Keratinocyte (primary cell): ENCODE measurements around the gene RFX3. TPM values are rescaled to one million over a fixed set of nuclear protein-coding genes. Genes with fewer than 3 reads are reported as not detected.

Source experiments
- DNase-seq: peaks from one replicate; pipeline ENCODE4 v3.0.0-alpha.2; 2011; ENCODE audit warnings: low read depth, missing footprints, low spot score
- FAIRE-seq: peaks from 2 replicates; lab custom pipeline; 2011; peaks lifted over from hg19 to GRCh38; lab: Jason Lieb, UNC
- H2AFZ ChIP-seq: 2 replicates; pipeline ENCODE4 v1.6.0; 2012; ENCODE audit warnings: low read length, control low read depth, inconsistent platforms; ENCODE audit not compliant: control insufficient read depth
- H3K27ac ChIP-seq: 2 replicates; pipeline ENCODE4 v1.5.1; 2011; ENCODE audit warnings: low read length; ENCODE audit not compliant: control insufficient read depth, insufficient read depth
- H3K27me3 ChIP-seq: 3 replicates; pipeline ENCODE4 v1.6.0; 2011; ENCODE audit warnings: low read length; ENCODE audit not compliant: control insufficient read depth, insufficient read depth; ENCODE audit errors: extremely low read depth
- H3K36me3 ChIP-seq, 2 experiments: 2 replicates in 1 of 2; 3 replicates in 1 of 2; pipeline ENCODE4 v1.5.1; 2011; ENCODE audit warnings: low read length in 2 of 2, mild to moderate bottlenecking in 1 of 2; ENCODE audit not compliant: control insufficient read depth in 2 of 2, insufficient read depth in 2 of 2; ENCODE audit errors: extremely low read depth in 1 of 2
- H3K4me1 ChIP-seq: 3 replicates; pipeline ENCODE4 v1.5.1; 2011; ENCODE audit warnings: low read length; ENCODE audit not compliant: control insufficient read depth, insufficient read depth; ENCODE audit errors: extremely low read depth
- H3K4me2 ChIP-seq: 3 replicates; pipeline ENCODE4 v1.6.0; 2011; ENCODE audit warnings: low read depth, low read length; ENCODE audit not compliant: control insufficient read depth, insufficient read depth; ENCODE audit errors: extremely low read depth
- H3K4me3 ChIP-seq, 3 experiments: fragments of 200-600 bp in 1 of 3; sonication (generic) in 1 of 3; 2 replicates in 2 of 3; 3 replicates in 1 of 3; pipeline ENCODE4 v1.5.1; 2011 to 2016; ENCODE audit warnings: low read length in 3 of 3, mild to moderate bottlenecking in 3 of 3, control low read depth in 2 of 3, inconsistent platforms in 1 of 3, low read depth in 1 of 3, mixed read lengths in 1 of 3, mixed run types in 1 of 3, moderate library complexity in 1 of 3; ENCODE audit not compliant: control insufficient read depth in 2 of 3, insufficient read depth in 2 of 3; ENCODE audit errors: extremely low read depth in 1 of 3
- H3K79me2 ChIP-seq: 2 replicates; pipeline ENCODE4 v1.6.0; 2012; ENCODE audit warnings: low read length; ENCODE audit not compliant: control insufficient read depth, insufficient read depth
- H3K9ac ChIP-seq: 3 replicates; pipeline ENCODE4 v1.6.0; 2011; ENCODE audit warnings: low read length; ENCODE audit not compliant: control insufficient read depth, insufficient read depth; ENCODE audit errors: extremely low read depth
- H3K9me1 ChIP-seq: 3 replicates; pipeline ENCODE4 v1.6.0; 2011; ENCODE audit warnings: low read length; ENCODE audit not compliant: control insufficient read depth, insufficient read depth; ENCODE audit errors: extremely low read depth
- H3K9me3 ChIP-seq: 2 replicates; pipeline ENCODE4 v1.5.1; 2012; ENCODE audit warnings: low read depth, low read length; ENCODE audit not compliant: control insufficient read depth
- H4K20me1 ChIP-seq: 3 replicates; pipeline ENCODE4 v1.6.0; 2011; ENCODE audit warnings: low read length; ENCODE audit not compliant: control insufficient read depth, insufficient read depth; ENCODE audit errors: extremely low read depth
- EZH2 ChIP-seq: IDR thresholded peaks from one replicate; pipeline ENCODE4 v1.6.1; 2012; ENCODE audit warnings: inconsistent platforms, mild to moderate bottlenecking, low read length, moderate library complexity
- dilution Hi-C: fragments of 300-500 bp; cut with MboI; formaldehyde crosslinking; loops from one replicate; pipeline ENCODE4 v1.7.0; 2020; ENCODE audit warnings: low sequenced_read_pairs; ENCODE audit not compliant: extremely low pct_ligation_motif_present
- polyA plus RNA-seq, 5 experiments: library from polyadenylated mRNA; depleted of rRNA in 3 of 5; stranded (reverse) in 3 of 5; stranded (forward) in 1 of 5; unstranded in 1 of 5; fragments of >200 nt; gene quantifications; 1 replicate in 1 of 5; 2 replicates in 3 of 5; 3 replicates in 1 of 5; pipeline versions ENCODE4 v1.2.1 to v1.2.3, GENCODE V29; 2011 to 2012; ENCODE audit warnings: missing spikeins in 2 of 5, low read depth in 1 of 5, low replicate concordance in 1 of 5
- TF ChIP-seq, protein P1 (sequence below), 3 experiments: IDR thresholded peaks in 1 of 3; conservative IDR thresholded peaks in 1 of 3; optimal IDR thresholded peaks in 1 of 3; 2 replicates in 2 of 3; 3 replicates in 1 of 3; pipeline versions ENCODE3 to v1.5.1; 2011; ENCODE audit warnings: low read length in 3 of 3, mild to moderate bottlenecking in 3 of 3, moderate library complexity in 2 of 3, control low read depth in 1 of 3, inconsistent platforms in 1 of 3; ENCODE audit not compliant: insufficient read depth in 2 of 3; ENCODE audit errors: extremely low read depth in 1 of 3

RFX3 gene
- polyA plus RNA-seq, 1 donor (not counting 4 experiments of a cell fraction or from before 2014, with no cell fraction given) = 1.8 TPM

DNA sequence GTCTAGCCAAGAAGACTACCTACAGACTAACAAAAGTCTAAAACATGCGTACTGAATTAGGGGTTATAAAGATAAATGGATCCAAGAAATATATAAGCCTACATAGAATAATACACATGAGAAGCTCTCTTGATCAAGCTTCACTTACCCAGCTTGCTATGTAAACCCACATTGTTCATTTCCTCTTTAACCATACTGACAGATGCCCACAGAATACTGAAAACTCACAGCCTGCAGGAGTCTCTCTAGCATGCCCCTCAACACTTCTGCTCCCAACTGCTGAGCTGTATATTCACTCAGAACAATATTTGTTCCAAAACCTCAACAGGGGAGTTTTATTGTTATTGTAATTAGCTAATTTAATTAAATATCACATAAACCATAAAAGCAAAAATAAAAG, 52.4 kb downstream of the RFX3 start:
- dilution Hi-C loops = no loop called here
- TF ChIP-seq, protein P1, sequence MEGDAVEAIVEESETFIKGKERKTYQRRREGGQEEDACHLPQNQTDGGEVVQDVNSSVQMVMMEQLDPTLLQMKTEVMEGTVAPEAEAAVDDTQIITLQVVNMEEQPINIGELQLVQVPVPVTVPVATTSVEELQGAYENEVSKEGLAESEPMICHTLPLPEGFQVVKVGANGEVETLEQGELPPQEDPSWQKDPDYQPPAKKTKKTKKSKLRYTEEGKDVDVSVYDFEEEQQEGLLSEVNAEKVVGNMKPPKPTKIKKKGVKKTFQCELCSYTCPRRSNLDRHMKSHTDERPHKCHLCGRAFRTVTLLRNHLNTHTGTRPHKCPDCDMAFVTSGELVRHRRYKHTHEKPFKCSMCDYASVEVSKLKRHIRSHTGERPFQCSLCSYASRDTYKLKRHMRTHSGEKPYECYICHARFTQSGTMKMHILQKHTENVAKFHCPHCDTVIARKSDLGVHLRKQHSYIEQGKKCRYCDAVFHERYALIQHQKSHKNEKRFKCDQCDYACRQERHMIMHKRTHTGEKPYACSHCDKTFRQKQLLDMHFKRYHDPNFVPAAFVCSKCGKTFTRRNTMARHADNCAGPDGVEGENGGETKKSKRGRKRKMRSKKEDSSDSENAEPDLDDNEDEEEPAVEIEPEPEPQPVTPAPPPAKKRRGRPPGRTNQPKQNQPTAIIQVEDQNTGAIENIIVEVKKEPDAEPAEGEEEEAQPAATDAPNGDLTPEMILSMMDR (optimal IDR thresholded peaks at IDR 0.05 in 1 of 3, IDR thresholded peaks at IDR 0.05 in 1 of 3, conservative IDR thresholded peaks at IDR 0.05 in 1 of 3; ENCODE audit: extremely low read depth in 1 of 3, insufficient read depth in 2 of 3, low read length in 3 of 3) = no peak
- TF ChIP-seq EZH2 = no peak

DNA sequence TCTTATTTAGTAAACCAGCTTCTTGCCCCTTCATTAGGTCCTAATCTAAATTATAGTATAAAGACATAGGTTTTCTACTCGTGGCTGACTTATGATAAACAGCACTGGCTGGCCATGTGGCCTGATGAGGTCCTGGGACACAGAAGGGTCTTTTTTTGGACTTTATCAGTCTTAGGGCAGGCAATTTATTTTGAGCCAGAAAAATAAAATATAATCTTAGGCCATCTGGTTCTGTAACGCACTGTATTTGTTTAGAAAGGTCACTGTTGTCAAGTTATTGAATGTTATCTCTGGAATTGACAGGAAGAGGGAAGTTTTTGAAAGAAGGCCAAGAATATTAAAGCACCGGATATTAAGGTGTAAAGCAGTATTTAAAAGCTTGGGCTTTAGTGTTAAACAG, 53.9 kb downstream of the RFX3 start:
- Histone ChIP-seq H2AFZ (no peak overlapping the region), H3K36me3 (no peaks in the 10 kb centered on the region), H3K79me2 (no peaks in the 10 kb centered on the region), H4K20me1 (no peaks in the 10 kb centered on the region), H3K27ac (no peak overlapping the region), H3K27me3 (no peaks in the 10 kb centered on the region), H3K9me3 (no peaks in the 10 kb centered on the region), H3K4me2 (no peak overlapping the region), H3K4me1 (no peaks in the 10 kb centered on the region), H3K9me1 (no peaks in the 10 kb centered on the region), H3K4me3 (no peak overlapping the region), H3K9ac (no peak overlapping the region)
- dilution Hi-C loops = no loop called here
- no peak for DNase-seq
- TF ChIP-seq, protein P1 (optimal IDR thresholded peaks at IDR 0.05 in 1 of 3, IDR thresholded peaks at IDR 0.05 in 1 of 3, conservative IDR thresholded peaks at IDR 0.05 in 1 of 3; ENCODE audit: extremely low read depth in 1 of 3, insufficient read depth in 2 of 3, low read length in 3 of 3) = no peak
- TF ChIP-seq EZH2 = no peak
- FAIRE-seq = no peak

More for the DNA sequence above, 52.4 kb downstream of the RFX3 start:
- H3K4me1 ChIP-seq = peaks cover 2% of the 10 kb centered on the region
- FAIRE-seq (no peak), DNase-seq (no peak)
- no peak overlapping the region for H3K9ac ChIP-seq
- H3K27ac ChIP-seq = no peak overlapping the region
- no peaks in the 10 kb centered on the region for H3K79me2 ChIP-seq
- H3K36me3 ChIP-seq = no peaks in the 10 kb centered on the region
- H3K4me3 ChIP-seq = no peak overlapping the region
- no peaks in the 10 kb centered on the region for H3K9me3 ChIP-seq
- H4K20me1 ChIP-seq = no peaks in the 10 kb centered on the region
- H3K27me3 ChIP-seq = no peaks in the 10 kb centered on the region
- H3K9me1 ChIP-seq = no peaks in the 10 kb centered on the region
- no peak overlapping the region for H3K4me2 ChIP-seq
- H2AFZ ChIP-seq = no peak overlapping the region
